Stimulated activated CD4-positive, alpha-beta T cell treated with anti-CD3 and anti-CD28 coated beads, Interleukin-1b, Interleukin-23, amount 100 ng/mL, for 24 hours (primary cell): ENCODE data around the gene FXYD7.
"Not testable (repeated sequence)": the region's sequence is repeated elsewhere in the genome, so short reads cannot be mapped to it uniquely, and the experiment has no call there.

Experiments
- DNase-seq, 4 experiments: peaks; one replicate each; pipeline ENCODE4 v3.0.0-alpha.2; 2020; ENCODE audit warnings: low read depth in 4 of 4, low spot score in 1 of 4

The FXYD7 gene

GRCh38 chr19:35125749-35126623 is 17.1 kb upstream of the FXYD7 start:
- DNase-seq: no peak

DNA sequence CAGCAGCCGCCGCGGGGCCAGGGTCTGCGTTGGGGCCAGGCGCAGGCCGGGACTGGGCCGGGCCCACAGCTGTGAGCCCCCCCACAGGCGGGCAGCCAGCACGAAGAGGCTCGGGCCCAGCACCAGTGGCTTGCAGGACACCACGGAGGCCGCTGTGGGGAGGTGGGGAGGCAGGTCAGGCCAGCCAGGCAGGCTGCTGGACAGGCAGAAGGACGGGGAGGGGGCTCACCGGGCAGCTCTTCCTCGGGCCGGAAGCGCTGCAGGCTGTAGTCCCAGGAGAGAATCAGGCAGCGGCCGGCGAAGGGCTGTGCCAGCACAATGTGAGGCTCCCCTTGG is 16.5 kb upstream of the FXYD7 start:
- no peak for DNase-seq

- DNase-seq: no peak
Measured at GRCh38 chr19:35127871-35128270, 15.2 kb upstream of the FXYD7 start.

GRCh38 chr19:35128398-35129057 is 14.5 kb upstream of the FXYD7 start:
- DNase-seq: no peak

DNA sequence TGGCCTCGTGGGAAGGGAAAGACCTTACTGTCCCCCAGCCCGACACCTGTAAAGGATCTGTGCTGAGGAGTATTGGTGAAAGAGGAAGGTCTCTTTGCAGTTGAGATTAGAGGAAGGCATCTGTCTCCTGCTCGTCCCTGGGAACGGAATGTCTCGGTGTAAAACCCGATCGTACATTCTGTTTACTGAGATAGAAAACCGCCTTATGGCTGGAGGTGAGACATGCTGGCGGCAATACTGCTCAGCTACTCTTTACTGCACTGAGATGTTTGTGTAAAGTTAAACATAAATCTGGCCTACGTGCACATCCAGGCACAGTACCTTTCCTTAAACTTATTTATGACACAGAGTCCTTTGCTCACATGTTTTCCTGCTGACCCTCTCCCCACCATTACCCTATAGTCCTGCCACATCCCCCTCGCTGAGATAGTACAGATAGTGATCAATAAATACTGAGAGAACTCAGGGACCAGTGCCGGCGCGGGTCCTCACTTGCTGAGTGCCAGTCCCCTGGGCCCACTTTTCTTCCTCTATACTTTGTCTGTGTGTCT is 13.3 kb upstream of the FXYD7 start:
- not testable (repeated sequence) for DNase-seq

- DNase-seq: no peak
Measured at GRCh38 chr19:35130761-35131720, 12.0 kb upstream of the FXYD7 start.

DNA sequence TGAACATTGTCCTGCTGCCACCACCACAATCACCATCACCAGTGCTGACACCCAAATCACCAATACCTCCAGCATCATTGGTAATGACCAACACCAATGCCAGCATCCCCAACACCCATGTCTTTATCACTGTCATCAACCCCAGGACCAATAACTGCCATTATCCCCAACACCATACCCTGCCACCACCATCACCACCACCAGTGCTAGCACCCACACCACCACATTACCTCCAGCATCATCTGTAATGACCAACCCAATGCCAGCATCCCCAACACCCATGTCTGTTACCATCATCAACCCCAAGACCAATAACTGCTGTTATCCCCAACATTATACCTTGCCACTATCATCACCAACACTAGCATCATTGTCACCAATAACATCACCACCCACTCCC is 10.8 kb upstream of the FXYD7 start:
- no peak for DNase-seq

- DNase-seq: no peak
Measured at GRCh38 chr19:35133826-35134225, 9.2 kb upstream of the FXYD7 start.

DNA sequence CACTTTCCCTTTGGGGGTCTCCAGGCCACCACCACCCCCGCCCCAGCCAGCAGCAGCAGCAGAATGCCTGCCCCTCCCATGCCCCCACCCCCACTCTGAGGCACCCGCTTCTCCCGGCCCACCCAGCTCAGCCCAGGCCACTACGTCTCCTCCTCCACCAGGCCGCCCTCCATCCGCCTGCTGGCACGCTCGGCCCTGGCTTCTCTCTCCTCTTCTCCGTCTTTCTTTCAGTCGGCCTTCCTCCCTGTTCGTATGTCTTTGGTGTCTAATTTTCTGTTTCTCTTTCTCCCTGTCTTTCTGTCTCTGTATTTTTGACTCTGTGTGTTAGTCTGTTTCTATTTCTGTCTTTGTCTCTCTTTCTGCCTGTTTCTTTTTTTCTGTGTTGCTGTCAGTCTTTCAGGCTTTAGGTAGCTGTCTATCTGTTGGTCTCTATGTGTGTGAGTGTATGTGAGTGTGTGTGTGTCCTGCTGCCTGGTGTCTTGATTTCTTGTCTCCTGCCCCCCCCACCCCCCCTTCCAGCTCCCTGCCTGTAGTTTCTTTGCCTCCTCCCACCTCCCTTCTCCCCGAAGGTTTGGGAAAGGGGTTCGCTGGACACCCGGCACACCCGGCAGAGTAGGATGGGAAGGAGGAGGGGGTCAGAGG is 8.3 kb upstream of the FXYD7 start, which contains the start of gene LGI4:
Gene LGI4, minus strand, starts transcription at position 459 of the 642 bp plus-strand sequence. Its CDS starts 379 bp downstream, at position 80.
- no peak for DNase-seq

DNA sequence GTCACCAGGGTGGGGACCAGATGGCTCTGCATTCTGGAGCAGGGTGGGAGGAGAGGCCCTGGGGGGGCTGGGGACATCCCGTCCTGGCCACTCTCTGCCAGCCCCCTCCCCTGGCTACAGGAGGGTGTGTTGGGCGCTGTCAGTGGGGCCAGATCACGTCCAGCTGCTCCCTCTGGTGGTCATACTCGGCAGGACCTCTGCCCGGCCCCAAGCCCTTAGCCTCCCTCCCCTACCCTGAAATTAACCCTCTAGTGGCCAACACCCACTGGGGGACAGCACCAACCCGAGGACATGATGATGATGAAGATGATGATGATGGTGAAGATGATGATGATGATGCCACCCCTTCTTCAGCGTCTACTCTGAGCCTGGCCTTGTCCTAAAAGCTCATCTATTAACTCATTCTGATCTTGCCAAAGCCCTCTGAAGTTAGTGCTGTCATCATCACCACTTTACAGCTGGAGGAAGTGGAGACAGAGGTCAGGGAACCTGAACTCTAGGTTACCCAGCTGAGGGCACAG is 7.6 kb upstream of the FXYD7 start:
- peak; percentile 40 to 61 (median 52) for DNase-seq

DNA sequence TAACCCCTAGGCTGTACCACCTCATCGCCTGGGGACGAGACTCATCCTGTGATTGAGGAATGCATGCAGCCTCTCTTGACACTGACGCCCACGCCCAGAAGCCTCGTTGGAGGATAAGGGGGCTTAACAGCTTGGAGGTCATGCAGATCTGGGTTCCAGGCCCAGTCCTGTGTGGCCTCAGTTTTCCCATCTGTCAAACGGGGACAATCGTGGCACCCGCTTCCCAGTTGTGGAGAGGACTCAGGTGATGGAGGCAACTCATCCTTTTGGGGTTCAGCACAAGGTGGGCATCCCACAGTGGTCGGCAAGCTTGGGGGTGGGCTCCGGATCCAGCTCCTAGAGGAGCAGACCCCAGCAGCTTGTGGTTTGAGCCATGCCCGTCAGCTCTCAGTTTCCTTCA is 6.8 kb upstream of the FXYD7 start:
- DNase-seq: no peak

DNA sequence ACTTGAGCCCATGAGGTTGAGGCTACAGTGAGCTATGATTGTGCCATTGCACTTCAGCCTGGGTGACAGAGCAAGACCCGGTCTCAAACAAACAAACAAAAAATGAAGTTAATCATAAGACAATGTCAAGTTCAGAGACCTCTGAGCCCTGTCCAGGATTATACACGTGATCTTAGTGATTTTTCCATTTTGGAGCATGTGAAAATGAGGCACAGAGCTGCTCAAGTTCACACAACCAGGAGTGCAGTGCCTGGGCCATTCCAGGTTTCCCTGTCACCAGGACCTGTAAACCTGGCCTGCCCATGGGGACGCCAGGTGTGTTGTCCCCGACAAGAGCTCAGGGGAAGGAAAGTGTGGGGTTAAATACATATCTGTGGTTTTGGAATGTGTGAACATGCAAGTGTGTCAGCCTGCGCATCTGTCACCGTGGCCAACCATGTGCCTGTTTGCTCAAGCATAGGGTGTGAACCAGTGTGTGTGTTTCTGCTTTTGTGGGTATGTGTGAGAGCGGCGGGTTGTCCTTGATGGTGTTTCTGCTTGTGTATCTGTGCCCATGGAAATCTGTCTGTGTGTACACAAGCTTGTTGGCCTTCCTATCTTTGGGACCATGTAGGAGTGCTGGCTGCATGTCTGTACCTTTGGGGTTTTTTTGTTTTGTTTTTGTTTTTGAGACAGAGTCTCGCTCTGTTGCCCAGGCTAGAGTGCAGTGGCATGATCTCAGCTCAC is 5.9 kb upstream of the FXYD7 start:
- no peak for DNase-seq

GRCh38 chr19:35138305-35138892 is 4.7 kb upstream of the FXYD7 start, which contains the start of gene FXYD1:
TSS of gene FXYD1 (plus strand) at chr19:35138824. CDS start at chr19:35140080, 1,256 bp downstream.
- DNase-seq: no peak

DNA sequence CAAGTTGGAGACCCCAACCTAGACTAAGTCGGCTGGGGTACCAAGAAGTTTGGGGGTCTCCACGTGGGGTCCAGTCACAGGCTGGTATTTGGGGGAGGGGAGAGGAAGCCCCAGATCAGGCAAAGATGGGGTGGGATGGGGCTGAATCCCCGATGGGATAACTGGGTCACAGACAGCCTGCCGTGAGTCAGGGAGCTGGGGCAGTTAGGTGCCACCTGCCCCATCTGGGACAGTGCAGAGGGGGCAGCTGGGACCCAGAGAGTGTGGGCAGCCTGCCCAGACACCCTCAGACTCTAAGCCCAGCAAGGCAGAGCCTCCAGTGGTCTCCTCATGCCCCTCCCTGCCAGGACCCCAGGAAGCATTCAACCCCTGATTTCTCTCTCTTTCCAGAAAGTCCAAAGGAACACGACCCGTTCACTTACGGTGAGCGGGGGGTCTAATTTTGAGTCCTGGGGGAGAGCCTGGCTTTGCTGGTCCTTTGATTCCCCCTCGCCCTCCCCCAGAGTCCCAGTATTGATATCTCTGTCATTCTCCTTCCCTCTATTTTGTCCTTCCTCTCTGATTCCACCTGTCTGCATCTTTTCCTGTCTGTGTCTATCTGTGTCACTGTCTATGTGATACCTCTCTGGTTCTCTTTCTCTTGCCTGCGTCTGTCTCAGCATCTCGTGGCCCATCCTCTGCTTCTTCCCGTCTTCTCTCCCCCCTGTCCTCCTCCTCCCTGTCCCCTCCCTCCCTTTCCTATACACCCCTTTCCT is 2.7 kb upstream of the FXYD7 start:
- no peak for DNase-seq

DNA sequence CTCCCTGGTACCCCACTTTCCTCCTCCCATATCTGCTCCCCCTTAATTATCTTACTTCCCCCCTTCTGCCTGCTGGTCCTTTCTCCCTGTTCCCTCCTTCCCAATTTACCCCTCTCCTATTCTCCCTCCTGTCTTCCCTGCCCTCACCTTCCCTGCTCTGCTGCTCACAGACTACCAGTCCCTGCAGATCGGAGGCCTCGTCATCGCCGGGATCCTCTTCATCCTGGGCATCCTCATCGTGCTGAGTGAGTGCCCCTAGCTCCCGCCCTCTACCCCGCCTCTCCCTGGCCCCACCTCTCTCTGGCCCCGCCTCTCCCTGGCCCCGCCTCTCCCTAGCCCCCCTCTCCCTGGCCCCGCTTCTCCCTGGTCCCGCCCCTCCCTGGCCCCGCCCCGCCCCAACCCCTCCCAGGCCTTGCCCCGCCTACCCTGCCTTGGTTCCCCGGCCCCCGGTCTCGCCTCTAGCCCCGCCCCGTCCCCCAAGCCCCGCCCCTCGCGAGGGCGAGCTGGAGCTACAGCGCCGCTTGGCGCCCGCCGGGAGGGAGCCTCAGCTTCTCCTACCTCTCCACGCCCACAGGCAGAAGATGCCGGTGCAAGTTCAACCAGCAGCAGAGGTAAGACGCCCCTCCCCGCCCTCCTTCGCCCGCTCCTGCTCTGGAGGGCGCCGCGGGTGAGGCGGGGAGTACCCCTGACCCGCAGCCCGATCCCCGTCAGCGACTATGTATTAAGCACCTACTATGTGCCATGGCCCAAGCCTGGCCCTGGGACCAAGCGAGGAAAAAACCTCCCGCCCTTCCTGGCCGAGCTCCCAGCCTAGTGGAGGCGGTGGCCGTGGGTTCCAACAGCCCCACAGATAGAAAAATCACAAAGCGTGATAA is 1.9 kb upstream of the FXYD7 start:
- peak; percentile 95 to 99 (median 97) for DNase-seq

DNA sequence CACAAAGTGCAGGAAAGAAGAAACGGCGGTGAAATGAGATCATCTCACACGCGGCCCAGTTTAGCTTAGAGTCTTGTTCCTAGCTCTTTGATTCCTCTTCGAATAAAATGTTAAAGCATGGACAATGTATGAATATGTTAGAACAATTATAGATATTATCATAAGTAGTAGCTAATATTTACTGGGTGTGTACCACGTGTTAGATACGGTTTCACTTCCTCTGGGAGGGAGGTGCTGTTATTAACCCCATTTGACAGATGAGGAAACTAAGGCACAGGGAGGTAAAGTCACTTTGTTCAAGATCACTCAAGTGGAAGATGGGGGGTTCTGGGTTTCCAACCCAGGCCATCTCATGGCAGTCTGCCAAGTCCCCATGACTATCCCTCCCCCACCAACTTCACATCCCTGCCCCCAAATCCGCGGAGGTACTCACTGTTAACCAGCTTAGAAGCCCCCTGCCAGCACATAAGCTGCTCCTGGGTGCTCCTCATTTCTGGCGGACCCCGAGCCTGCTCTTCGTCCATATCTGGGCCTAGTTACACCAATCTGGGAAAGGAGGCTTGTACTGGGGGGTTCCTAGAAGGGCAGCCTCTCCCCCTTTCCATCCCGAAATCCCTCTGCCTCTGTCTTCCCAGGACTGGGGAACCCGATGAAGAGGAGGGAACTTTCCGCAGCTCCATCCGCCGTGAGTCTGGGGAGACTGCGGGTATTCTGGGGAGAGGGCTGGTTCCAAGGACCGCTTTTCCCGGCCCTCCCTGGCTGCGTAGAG is 1.0 kb upstream of the FXYD7 start:
- no peak for DNase-seq
